ENCODE measurements around the gene FAM9C.

Gene FAM9C

GRCh38 chrX:13051529-13052172, 7.2 kb upstream of the FAM9C start:
- no peak overlapping the region for H3K4me2 ChIP-seq (ENCODE audit: low read length)
- no peaks in the 10 kb centered on the region for H3K9me3 ChIP-seq (replicated peaks; ENCODE audit: low read length)
- no peaks in the 10 kb centered on the region for H3K36me3 ChIP-seq (ENCODE audit: insufficient read depth, low read length)
- no peaks in the 10 kb centered on the region for H3K27me3 ChIP-seq (ENCODE audit: control insufficient read depth, insufficient read depth, low read length)
- no peak overlapping the region for H3K4me3 ChIP-seq (ENCODE audit: low read length)
- H3K4me1 ChIP-seq (ENCODE audit: control insufficient read depth, insufficient read depth, low read length): peaks cover 15% of the 10 kb centered on the region
- no peak overlapping the region for H3K9ac ChIP-seq (ENCODE audit: low read depth, low read length)

- Histone ChIP-seq H3K9me3 (replicated peaks; ENCODE audit: low read length) (no peaks in the 10 kb centered on the region), H3K9ac (ENCODE audit: low read depth, low read length) (no peak overlapping the region), H3K27me3 (ENCODE audit: control insufficient read depth, insufficient read depth, low read length) (no peaks in the 10 kb centered on the region), H3K4me3 (ENCODE audit: low read length) (no peak overlapping the region), H3K4me2 (ENCODE audit: low read length) (no peak overlapping the region), H3K36me3 (ENCODE audit: insufficient read depth, low read length) (no peaks in the 10 kb centered on the region), H3K4me1 (ENCODE audit: control insufficient read depth, insufficient read depth, low read length) (peaks cover 15% of the 10 kb centered on the region)
These were observed 6.7 kb upstream of the FAM9C start for GRCh38 chrX:13051167-13051528.

DNA sequence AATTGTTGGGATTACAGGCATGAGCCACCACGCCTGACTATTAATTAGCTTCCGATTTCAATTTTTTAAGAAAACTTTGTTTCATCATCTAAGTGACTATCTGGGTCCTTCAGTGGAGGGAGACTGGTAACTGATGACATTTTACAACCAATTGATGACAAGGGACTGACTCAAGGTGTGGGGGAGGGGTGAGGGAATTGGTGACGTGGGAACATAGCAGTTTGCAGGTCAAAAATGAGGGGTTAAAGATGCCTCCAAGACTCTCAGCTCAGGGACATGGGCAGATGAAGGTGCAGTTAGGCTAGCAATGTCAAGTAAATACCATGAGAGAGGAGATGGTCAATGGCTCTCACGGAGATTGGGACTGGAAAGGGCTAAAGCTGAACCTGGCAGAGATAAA, 5.7 kb upstream of the FAM9C start:
- no peak overlapping the region for H3K4me3 ChIP-seq (ENCODE audit: low read length)
- peaks cover 15% of the 10 kb centered on the region for H3K4me1 ChIP-seq (ENCODE audit: control insufficient read depth, insufficient read depth, low read length)
- no peaks in the 10 kb centered on the region for H3K27me3 ChIP-seq (ENCODE audit: control insufficient read depth, insufficient read depth, low read length)
- no peak overlapping the region for H3K4me2 ChIP-seq (ENCODE audit: low read length)
- no peaks in the 10 kb centered on the region for H3K9me3 ChIP-seq (replicated peaks; ENCODE audit: low read length)
- no peak overlapping the region for H3K9ac ChIP-seq (ENCODE audit: low read depth, low read length)
- no peaks in the 10 kb centered on the region for H3K36me3 ChIP-seq (ENCODE audit: insufficient read depth, low read length)

DNA sequence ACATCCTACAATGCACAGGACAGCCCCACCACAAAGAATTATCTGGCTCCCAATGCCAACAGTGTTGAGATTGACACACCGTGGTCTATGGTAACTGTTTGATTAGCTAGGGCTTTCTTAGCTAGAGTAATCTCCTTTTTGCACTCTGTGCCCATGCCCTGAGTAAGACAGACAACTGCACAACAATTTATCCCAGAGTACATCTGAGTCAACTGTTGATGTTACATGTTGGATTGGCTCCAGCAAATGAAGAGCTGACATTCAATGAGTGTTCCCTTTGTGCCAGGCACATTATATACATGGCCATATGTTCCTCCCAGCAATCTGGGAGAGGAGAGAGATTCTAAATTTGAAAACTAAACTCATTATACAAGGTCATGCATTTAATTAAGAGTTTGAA, 3.9 kb upstream of the FAM9C start:
- no peaks in the 10 kb centered on the region for H3K27me3 ChIP-seq (ENCODE audit: control insufficient read depth, insufficient read depth, low read length)
- peaks cover 15% of the 10 kb centered on the region for H3K4me1 ChIP-seq (ENCODE audit: control insufficient read depth, insufficient read depth, low read length)
- peak overlapping the region; percentile 18 for H3K4me2 ChIP-seq (ENCODE audit: low read length)
- H3K36me3 ChIP-seq (ENCODE audit: insufficient read depth, low read length): no peaks in the 10 kb centered on the region
- H3K9me3 ChIP-seq (replicated peaks; ENCODE audit: low read length): no peaks in the 10 kb centered on the region
- H3K4me3 ChIP-seq (ENCODE audit: low read length): no peak overlapping the region
- H3K9ac ChIP-seq (ENCODE audit: low read depth, low read length): no peak overlapping the region

- no peaks in the 10 kb centered on the region for H3K27me3 ChIP-seq (ENCODE audit: control insufficient read depth, insufficient read depth, low read length)
- no peak overlapping the region for H3K9ac ChIP-seq (ENCODE audit: low read depth, low read length)
- no peaks in the 10 kb centered on the region for H3K36me3 ChIP-seq (ENCODE audit: insufficient read depth, low read length)
- H3K4me1 ChIP-seq (ENCODE audit: control insufficient read depth, insufficient read depth, low read length): peaks cover 15% of the 10 kb centered on the region
- no peak overlapping the region for H3K4me2 ChIP-seq (ENCODE audit: low read length)
- no peaks in the 10 kb centered on the region for H3K9me3 ChIP-seq (replicated peaks; ENCODE audit: low read length)
- H3K4me3 ChIP-seq (ENCODE audit: low read length): no peak overlapping the region
These were observed 3.3 kb upstream of the FAM9C start for GRCh38 chrX:13047759-13048158.

GRCh38 chrX:13046141-13046855, 1.9 kb upstream of the FAM9C start:
- Histone ChIP-seq H3K4me1 (ENCODE audit: control insufficient read depth, insufficient read depth, low read length) (peaks cover 15% of the 10 kb centered on the region), H3K4me3 (ENCODE audit: low read length) (no peak overlapping the region), H3K9me3 (replicated peaks; ENCODE audit: low read length) (no peaks in the 10 kb centered on the region), H3K36me3 (ENCODE audit: insufficient read depth, low read length) (no peaks in the 10 kb centered on the region), H3K9ac (ENCODE audit: low read depth, low read length) (no peak overlapping the region), H3K27me3 (ENCODE audit: control insufficient read depth, insufficient read depth, low read length) (no peaks in the 10 kb centered on the region), H3K4me2 (ENCODE audit: low read length) (no peak overlapping the region)

GRCh38 chrX:13043938-13044337, 482 bp downstream of the FAM9C start:
- Histone ChIP-seq H3K4me3 (ENCODE audit: low read length) (no peak overlapping the region), H3K4me1 (ENCODE audit: control insufficient read depth, insufficient read depth, low read length) (peaks cover 15% of the 10 kb centered on the region), H3K9me3 (replicated peaks; ENCODE audit: low read length) (no peaks in the 10 kb centered on the region), H3K36me3 (ENCODE audit: insufficient read depth, low read length) (no peaks in the 10 kb centered on the region), H3K9ac (ENCODE audit: low read depth, low read length) (no peak overlapping the region), H3K4me2 (ENCODE audit: low read length) (no peak overlapping the region), H3K27me3 (ENCODE audit: control insufficient read depth, insufficient read depth, low read length) (no peaks in the 10 kb centered on the region)

GRCh38 chrX:13043138-13043537, 1.3 kb downstream of the FAM9C start:
- Histone ChIP-seq H3K9me3 (replicated peaks; ENCODE audit: low read length) (no peaks in the 10 kb centered on the region), H3K27me3 (ENCODE audit: control insufficient read depth, insufficient read depth, low read length) (no peaks in the 10 kb centered on the region), H3K4me3 (ENCODE audit: low read length) (no peak overlapping the region), H3K36me3 (ENCODE audit: insufficient read depth, low read length) (no peaks in the 10 kb centered on the region), H3K4me1 (ENCODE audit: control insufficient read depth, insufficient read depth, low read length) (peaks cover 8% of the 10 kb centered on the region), H3K9ac (ENCODE audit: low read depth, low read length) (no peak overlapping the region), H3K4me2 (ENCODE audit: low read length) (no peak overlapping the region)

- H3K36me3 ChIP-seq (ENCODE audit: insufficient read depth, low read length): no peaks in the 10 kb centered on the region
- H3K9ac ChIP-seq (ENCODE audit: low read depth, low read length): no peak overlapping the region
- H3K4me2 ChIP-seq (ENCODE audit: low read length): no peak overlapping the region
- H3K4me1 ChIP-seq (ENCODE audit: control insufficient read depth, insufficient read depth, low read length): no peaks in the 10 kb centered on the region
- no peaks in the 10 kb centered on the region for H3K27me3 ChIP-seq (ENCODE audit: control insufficient read depth, insufficient read depth, low read length)
- no peak overlapping the region for H3K4me3 ChIP-seq (ENCODE audit: low read length)
- no peaks in the 10 kb centered on the region for H3K9me3 ChIP-seq (replicated peaks; ENCODE audit: low read length)
These were observed 7.5 kb downstream of the FAM9C start for GRCh38 chrX:13036896-13037295.

GRCh38 chrX:13033193-13033592, 11.2 kb downstream of the FAM9C start:
- H3K4me1 ChIP-seq (ENCODE audit: control insufficient read depth, insufficient read depth, low read length): peaks cover 16% of the 10 kb centered on the region
- no peak overlapping the region for H3K9ac ChIP-seq (ENCODE audit: low read depth, low read length)
- H3K27me3 ChIP-seq (ENCODE audit: control insufficient read depth, insufficient read depth, low read length): no peaks in the 10 kb centered on the region
- no peak overlapping the region for H3K4me3 ChIP-seq (ENCODE audit: low read length)
- no peak overlapping the region for H3K4me2 ChIP-seq (ENCODE audit: low read length)
- no peaks in the 10 kb centered on the region for H3K36me3 ChIP-seq (ENCODE audit: insufficient read depth, low read length)
- no peaks in the 10 kb centered on the region for H3K9me3 ChIP-seq (replicated peaks; ENCODE audit: low read length)

DNA sequence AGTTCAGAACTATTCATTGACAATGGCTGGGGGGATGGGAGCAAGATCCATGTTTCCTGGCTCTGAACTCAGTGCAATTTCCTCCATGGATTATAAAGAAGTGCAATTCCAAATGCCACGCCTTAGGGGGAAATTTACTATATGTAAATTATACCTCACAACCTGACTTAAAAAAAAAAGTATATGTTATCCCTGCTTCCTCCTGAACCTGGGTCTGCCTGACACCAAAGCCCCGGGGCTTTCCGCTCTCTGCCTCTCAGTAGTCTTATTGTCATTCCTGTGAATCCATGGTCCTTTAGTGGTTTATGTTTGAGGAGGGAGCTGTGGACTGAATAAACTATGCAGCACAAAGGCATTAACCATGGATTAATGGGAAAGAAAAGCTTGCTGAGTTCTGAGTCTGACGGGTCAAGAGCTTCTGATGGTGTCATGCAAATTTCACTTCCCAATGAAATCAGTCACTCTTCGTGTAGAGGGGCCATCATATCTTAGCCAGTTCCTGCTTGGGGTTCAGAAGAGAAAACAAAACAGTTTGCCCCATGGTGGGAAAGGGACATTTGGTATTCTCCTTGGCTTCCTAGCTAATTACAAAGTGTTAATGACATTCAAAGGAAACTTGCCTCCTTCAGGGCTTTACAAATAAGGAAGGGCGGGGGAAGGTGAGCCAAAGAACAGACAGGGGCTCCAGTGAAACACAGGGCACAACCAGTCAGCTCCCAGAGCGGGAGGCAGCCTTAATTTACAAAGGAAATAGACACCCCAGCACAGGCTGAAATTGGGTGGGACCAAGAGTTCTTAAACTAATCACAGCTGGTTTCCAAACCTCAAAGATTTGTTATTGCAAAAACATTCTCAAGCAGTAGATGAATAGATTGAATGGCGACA, 14.3 kb downstream of the FAM9C start:
- Histone ChIP-seq H3K9me3 (replicated peaks; ENCODE audit: low read length) (no peaks in the 10 kb centered on the region), H3K4me3 (ENCODE audit: low read length) (no peak overlapping the region), H3K4me1 (ENCODE audit: control insufficient read depth, insufficient read depth, low read length) (peaks cover 16% of the 10 kb centered on the region), H3K4me2 (ENCODE audit: low read length) (no peak overlapping the region), H3K36me3 (ENCODE audit: insufficient read depth, low read length) (no peaks in the 10 kb centered on the region), H3K27me3 (ENCODE audit: control insufficient read depth, insufficient read depth, low read length) (no peaks in the 10 kb centered on the region), H3K9ac (ENCODE audit: low read depth, low read length) (no peak overlapping the region)
